MCF 10A (cell line): ENCODE measurements around the gene GNRH2. TPM values are rescaled to one million over a fixed set of nuclear protein-coding genes. Genes with fewer than 3 reads are reported as not detected.
A peak's percentile ranks its signal among the peaks of the same experiment; 100 is the strongest.

Experiments
- BruUV-seq: library from RNA; stranded (reverse); fragments of 400-500 nt; replicated peaks from 2 replicates; lab custom pipeline; 2021; lab: Mats Ljungman, UMichigan
- CTCF ChIA-PET: fragments of 300-600 bp; sonication (Branson Sonifier 250); formaldehyde crosslinking; extraction: SDS; loops from one replicate; lab custom pipeline; 2021; ENCODE audit warnings: antibody characterized with exemption, inconsistent platforms; lab: Yijun Ruan, JAX
- POLR2A ChIA-PET: fragments of 300-600, 350-650 bp; sonication (Branson Sonifier 250); formaldehyde crosslinking; extraction: SDS; loops from one replicate; lab custom pipeline; 2020; ENCODE audit warnings: antibody characterized with exemption, inconsistent platforms; lab: Yijun Ruan, JAX
- DNase-seq: peaks from one replicate; pipeline ENCODE4 v3.0.0-alpha.2; 2018; ENCODE audit not compliant: unreplicated experiment
- H3K27ac Mint-ChIP-seq: one replicate; pipeline ENCODE4 v1.8.0; 2022; ENCODE audit warnings: mild to moderate bottlenecking, low read depth, mixed read lengths; ENCODE audit not compliant: unreplicated experiment
- H3K27me3 Mint-ChIP-seq: one replicate; pipeline ENCODE4 v1.8.0; 2022; ENCODE audit warnings: mixed read lengths; ENCODE audit not compliant: insufficient read depth, unreplicated experiment
- H3K36me3 Mint-ChIP-seq: one replicate; pipeline ENCODE4 v1.8.0; 2022; ENCODE audit warnings: mild to moderate bottlenecking, moderate library complexity, mixed read lengths; ENCODE audit not compliant: insufficient read depth, unreplicated experiment
- H3K4me1 Mint-ChIP-seq: one replicate; pipeline ENCODE4 v1.8.0; 2022; ENCODE audit warnings: mixed read lengths; ENCODE audit not compliant: insufficient read depth, unreplicated experiment
- H3K4me3 Mint-ChIP-seq: one replicate; pipeline ENCODE4 v1.8.0; 2022; ENCODE audit warnings: mild to moderate bottlenecking, moderate library complexity, mixed read lengths; ENCODE audit not compliant: unreplicated experiment
- H3K9me3 Mint-ChIP-seq: one replicate; pipeline ENCODE4 v1.8.0; 2022; ENCODE audit warnings: mixed read lengths; ENCODE audit not compliant: unreplicated experiment
- intact Hi-C: fragments of 100-400 bp; cut with micrococcal nuclease; formaldehyde crosslinking; loops from 2 replicates; pipeline ENCODE4 v1.14.1; 2022
- total RNA-seq: library from RNA; stranded (reverse); gene quantifications from 2 replicates; pipeline ENCODE4 v1.2.3, GENCODE V29; 2022
- TF ChIP-seq, protein P1 (sequence below): fragments of 200-600 bp; IDR thresholded peaks from one replicate; pipeline ENCODE4 v1.8.0; 2022; ENCODE audit warnings: antibody characterized with exemption, mild to moderate bottlenecking; ENCODE audit not compliant: unreplicated experiment

Gene GNRH2
- total RNA-seq, 1 experiment from 2014 or later: 1.0 TPM

DNA sequence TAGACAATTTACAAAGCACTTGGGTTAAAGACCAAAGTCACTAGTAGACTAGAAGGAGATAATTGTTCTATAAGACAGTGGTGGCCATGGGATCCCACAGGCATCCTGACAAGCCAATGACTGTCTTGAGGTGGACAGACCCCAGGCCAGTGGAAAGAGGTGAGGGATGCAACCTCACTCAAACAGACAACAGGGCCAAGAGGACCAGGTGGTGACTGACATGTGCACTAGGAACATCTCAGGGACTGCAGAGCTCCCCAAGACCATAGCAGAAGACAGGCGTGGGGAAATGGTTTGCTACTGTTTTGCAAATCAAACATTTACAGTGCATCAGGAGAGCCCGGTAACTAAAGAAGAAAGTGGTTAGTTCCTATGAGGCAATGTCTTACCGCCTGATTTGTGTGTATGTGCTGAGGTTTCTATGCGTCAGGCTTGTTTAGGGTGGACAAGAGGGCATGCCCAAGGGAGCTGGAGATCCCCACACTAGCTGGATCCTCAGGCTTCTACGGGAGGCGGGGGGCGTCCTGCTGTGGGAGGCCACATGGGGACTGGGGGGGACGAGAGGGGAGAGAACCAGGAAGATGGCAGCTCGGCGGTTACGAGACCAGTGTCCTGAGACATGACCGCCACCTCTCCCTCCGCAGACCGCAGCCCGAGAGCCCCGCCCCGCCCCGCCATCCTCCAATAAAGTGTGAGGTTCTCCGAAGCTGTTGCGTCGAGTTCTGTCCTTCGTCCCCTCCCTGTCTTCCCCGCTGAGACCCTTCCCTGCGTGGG is 1.8 kb downstream of the GNRH2 start:
- peak overlapping the region; percentile 83 for H3K27ac Mint-ChIP-seq
- intact Hi-C loops: no loop called here
- H3K9me3 Mint-ChIP-seq: no peaks in the 10 kb centered on the region
- H3K4me3 Mint-ChIP-seq: peak overlapping the region; percentile 95
- H3K4me1 Mint-ChIP-seq: peaks cover 12% of the 10 kb centered on the region
- TF ChIP-seq, protein P1, sequence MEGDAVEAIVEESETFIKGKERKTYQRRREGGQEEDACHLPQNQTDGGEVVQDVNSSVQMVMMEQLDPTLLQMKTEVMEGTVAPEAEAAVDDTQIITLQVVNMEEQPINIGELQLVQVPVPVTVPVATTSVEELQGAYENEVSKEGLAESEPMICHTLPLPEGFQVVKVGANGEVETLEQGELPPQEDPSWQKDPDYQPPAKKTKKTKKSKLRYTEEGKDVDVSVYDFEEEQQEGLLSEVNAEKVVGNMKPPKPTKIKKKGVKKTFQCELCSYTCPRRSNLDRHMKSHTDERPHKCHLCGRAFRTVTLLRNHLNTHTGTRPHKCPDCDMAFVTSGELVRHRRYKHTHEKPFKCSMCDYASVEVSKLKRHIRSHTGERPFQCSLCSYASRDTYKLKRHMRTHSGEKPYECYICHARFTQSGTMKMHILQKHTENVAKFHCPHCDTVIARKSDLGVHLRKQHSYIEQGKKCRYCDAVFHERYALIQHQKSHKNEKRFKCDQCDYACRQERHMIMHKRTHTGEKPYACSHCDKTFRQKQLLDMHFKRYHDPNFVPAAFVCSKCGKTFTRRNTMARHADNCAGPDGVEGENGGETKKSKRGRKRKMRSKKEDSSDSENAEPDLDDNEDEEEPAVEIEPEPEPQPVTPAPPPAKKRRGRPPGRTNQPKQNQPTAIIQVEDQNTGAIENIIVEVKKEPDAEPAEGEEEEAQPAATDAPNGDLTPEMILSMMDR: no peak
- TSS peak; percentile 28 for BruUV-seq
- peaks cover 42% of the 10 kb centered on the region for H3K36me3 Mint-ChIP-seq
- CTCF ChIA-PET: interaction anchor here (0.5 to 1.0 kb wide), 3 partner anchors 8 to 809 kb away, joined by 3 read pairs; no protein-coding TSS in a partner anchor
- POLR2A ChIA-PET: interaction anchor here (0.6 to 1.3 kb wide), 9 partner anchors 25 to 393 kb away, joined by 3 to 4 read pairs (median 3); partner anchors contain the start of gene NOP56
- no peak for DNase-seq
- H3K27me3 Mint-ChIP-seq: no peaks in the 10 kb centered on the region

DNA sequence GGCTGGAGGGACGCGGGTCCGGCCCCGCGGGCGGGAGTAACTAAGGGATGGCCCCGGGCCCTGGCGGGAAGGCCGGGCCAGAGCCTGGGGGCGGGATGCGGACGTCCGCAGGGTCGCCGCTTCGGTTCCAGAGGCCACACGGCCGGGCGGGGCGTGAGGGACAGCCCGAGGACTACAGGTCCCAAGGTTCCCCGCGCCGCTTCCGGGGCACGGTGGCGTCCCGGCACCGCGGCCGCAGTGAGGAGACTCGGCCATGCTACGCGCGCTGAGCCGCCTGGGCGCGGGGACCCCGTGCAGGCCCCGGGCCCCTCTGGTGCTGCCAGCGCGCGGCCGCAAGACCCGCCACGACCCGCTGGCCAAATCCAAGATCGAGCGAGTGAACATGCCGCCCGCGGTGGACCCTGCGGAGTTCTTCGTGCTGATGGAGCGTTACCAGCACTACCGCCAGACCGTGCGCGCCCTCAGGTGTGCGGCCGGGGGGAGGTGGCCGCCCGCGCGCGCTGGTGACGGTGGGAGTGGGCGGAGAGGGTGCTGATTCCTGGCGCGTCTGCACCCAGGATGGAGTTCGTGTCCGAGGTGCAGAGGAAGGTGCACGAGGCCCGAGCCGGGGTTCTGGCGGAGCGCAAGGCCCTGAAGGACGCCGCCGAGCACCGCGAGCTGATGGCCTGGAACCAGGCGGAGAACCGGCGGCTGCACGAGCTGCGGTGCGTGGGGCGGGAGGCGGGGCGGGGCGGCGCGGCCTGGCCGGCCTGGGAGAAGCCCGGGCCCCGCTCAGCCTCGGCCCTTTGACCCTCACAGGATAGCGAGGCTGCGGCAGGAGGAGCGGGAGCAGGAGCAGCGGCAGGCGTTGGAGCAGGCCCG is 2.6 kb downstream of the GNRH2 start, which contains the start of gene MRPS26:
Gene MRPS26, plus strand, starts transcription at position 237 of the 861 bp plus-strand sequence. Its CDS starts 17 bp downstream, at position 254.
- ChIA-PET POLR2A (interaction anchor here (0.6 to 1.3 kb wide), 11 partner anchors 26 to 393 kb away, joined by 3 to 4 read pairs (median 3); partner anchors contain the start of gene NOP56), CTCF (interaction anchor here (0.5 to 1.0 kb wide), 2 partner anchors 7 to 810 kb away, joined by 3 read pairs; no protein-coding TSS in a partner anchor)
- H3K4me3 Mint-ChIP-seq: peak within 1 kb of the TSS; percentile 95
- intact Hi-C loops: no loop called here
- TF ChIP-seq, protein P1: no peak
- DNase-seq: peak; percentile 87
- no peaks in the 10 kb centered on the region for H3K9me3 Mint-ChIP-seq
- no TSS peak for BruUV-seq
- peaks cover 12% of the 10 kb centered on the region for H3K4me1 Mint-ChIP-seq
- H3K36me3 Mint-ChIP-seq: peaks cover 37% of the 10 kb centered on the region
- peak within 1 kb of the TSS; percentile 83 for H3K27ac Mint-ChIP-seq
- H3K27me3 Mint-ChIP-seq: no peaks in the 10 kb centered on the region

DNA sequence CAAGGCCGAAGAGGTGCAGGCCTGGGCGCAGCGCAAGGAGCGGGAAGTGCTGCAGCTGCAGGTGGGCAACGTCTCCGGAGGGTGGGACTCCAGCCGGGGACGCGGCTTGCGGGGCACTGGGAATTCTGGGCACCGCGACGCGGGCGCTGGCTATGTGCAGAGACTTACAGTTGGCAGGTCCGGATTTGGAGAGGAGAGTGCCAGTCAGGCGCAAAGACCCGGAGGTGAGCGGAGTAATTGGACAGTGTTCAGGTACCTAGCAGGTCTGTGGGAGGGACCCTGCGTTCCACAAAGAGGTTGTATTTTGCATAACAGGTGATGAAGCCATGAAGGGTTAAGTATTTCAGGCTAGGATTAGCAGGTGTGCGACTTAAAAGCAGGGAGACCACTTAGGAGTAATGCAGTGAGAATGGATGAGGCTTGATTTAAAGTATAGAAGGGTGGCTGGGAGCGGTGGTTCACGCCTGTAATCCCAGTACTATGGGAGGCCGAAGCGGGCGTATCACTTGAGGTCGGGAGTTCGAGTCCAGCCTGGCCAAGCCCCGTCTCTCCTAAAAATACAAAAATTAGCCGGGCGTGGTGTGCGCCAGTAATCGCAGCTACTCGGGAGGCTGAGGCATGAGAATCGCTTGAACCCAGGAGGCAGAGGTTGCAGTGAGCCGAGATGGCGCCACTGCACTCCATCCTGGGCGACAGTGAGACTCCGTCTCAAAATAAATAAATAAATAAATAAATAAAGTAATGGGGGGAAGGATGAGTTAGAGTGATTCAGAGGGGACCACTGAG is 3.4 kb downstream of the GNRH2 start:
- H3K36me3 Mint-ChIP-seq: peaks cover 37% of the 10 kb centered on the region
- CTCF ChIA-PET: interaction anchor here (0.5 to 1.6 kb wide), 4 partner anchors 28 to 236 kb away, joined by 3 to 4 read pairs (median 3); no protein-coding TSS in a partner anchor
- peak overlapping the region; percentile 83 for H3K27ac Mint-ChIP-seq
- H3K9me3 Mint-ChIP-seq: no peaks in the 10 kb centered on the region
- peak overlapping the region; percentile 95 for H3K4me3 Mint-ChIP-seq
- peak; percentile 39 for DNase-seq
- BruUV-seq: no TSS peak
- H3K27me3 Mint-ChIP-seq: no peaks in the 10 kb centered on the region
- POLR2A ChIA-PET: interaction anchor here (0.7 to 0.9 kb wide), 2 partner anchors 38 to 57 kb away, joined by 3 read pairs; no protein-coding TSS in a partner anchor
- peaks cover 8% of the 10 kb centered on the region for H3K4me1 Mint-ChIP-seq
- TF ChIP-seq, protein P1: no peak
- intact Hi-C loops: no loop called here
